Measurements from ENCODE around the gene AGK.
"Not testable (repeated sequence)": the region's sequence is repeated elsewhere in the genome, so short reads cannot be mapped to it uniquely, and the experiment has no call there.

Gene AGK

GRCh38 chr7:141587304-141587703, 36.1 kb downstream of the AGK start:
- DNase-seq (ENCODE audit: low read depth in 2 of 2), result no peak

- no peak for DNase-seq (ENCODE audit: low read depth in 2 of 2)
Measured at GRCh38 chr7:141588912-141589311, 37.7 kb downstream of the AGK start.

GRCh38 chr7:141590071-141590470, 38.9 kb downstream of the AGK start:
- DNase-seq (ENCODE audit: low read depth in 2 of 2), result no peak

- DNase-seq (ENCODE audit: low read depth in 2 of 2), result no peak
Measured at GRCh38 chr7:141590666-141591065, 39.5 kb downstream of the AGK start.

- DNase-seq (ENCODE audit: low read depth in 2 of 2), result no peak
Measured at GRCh38 chr7:141593134-141593533, 41.9 kb downstream of the AGK start.

GRCh38 chr7:141597966-141598365, 46.8 kb downstream of the AGK start:
- DNase-seq (ENCODE audit: low read depth in 2 of 2), result no peak

- DNase-seq (ENCODE audit: low read depth in 2 of 2), result no peak
Measured at GRCh38 chr7:141598408-141598807, 47.2 kb downstream of the AGK start.

GRCh38 chr7:141600168-141601006, 49.2 kb downstream of the AGK start:
- no peak for DNase-seq (ENCODE audit: low read depth in 2 of 2)

GRCh38 chr7:141609576-141609975, 58.4 kb downstream of the AGK start:
- no peak for DNase-seq (ENCODE audit: low read depth in 2 of 2)

- no peak for DNase-seq (ENCODE audit: low read depth in 2 of 2)
Measured at GRCh38 chr7:141610671-141611070, 59.5 kb downstream of the AGK start.

- DNase-seq (ENCODE audit: low read depth in 2 of 2), result no peak
Measured at GRCh38 chr7:141612861-141613260, 61.7 kb downstream of the AGK start.

- no peak for DNase-seq (ENCODE audit: low read depth in 2 of 2)
Measured at GRCh38 chr7:141617280-141617679, 66.1 kb downstream of the AGK start.

GRCh38 chr7:141619745-141620144, 68.5 kb downstream of the AGK start:
- no peak for DNase-seq (ENCODE audit: low read depth in 2 of 2)

GRCh38 chr7:141624763-141625162, 73.6 kb downstream of the AGK start:
- DNase-seq (ENCODE audit: low read depth in 2 of 2), result no peak

GRCh38 chr7:141630621-141631020, 79.4 kb downstream of the AGK start:
- DNase-seq (ENCODE audit: low read depth in 2 of 2), result no peak

- DNase-seq (ENCODE audit: low read depth in 2 of 2), result no peak
Measured at GRCh38 chr7:141631525-141631924, 80.3 kb downstream of the AGK start.

GRCh38 chr7:141634065-141634464, 82.9 kb downstream of the AGK start:
- no peak for DNase-seq (ENCODE audit: low read depth in 2 of 2)

GRCh38 chr7:141636053-141636452, 84.8 kb downstream of the AGK start:
- no peak for DNase-seq (ENCODE audit: low read depth in 2 of 2)

GRCh38 chr7:141640239-141640840, 89.1 kb downstream of the AGK start:
- no peak for DNase-seq (ENCODE audit: low read depth in 2 of 2)

GRCh38 chr7:141641876-141642275, 90.7 kb downstream of the AGK start:
- DNase-seq (ENCODE audit: low read depth in 2 of 2), result no peak

GRCh38 chr7:141645188-141645587, 94.0 kb downstream of the AGK start:
- no peak for DNase-seq (ENCODE audit: low read depth in 2 of 2)

- no peak for DNase-seq (ENCODE audit: low read depth in 2 of 2)
Measured at GRCh38 chr7:141646826-141647480, 95.7 kb downstream of the AGK start.

GRCh38 chr7:141647701-141648100, 96.5 kb downstream of the AGK start:
- DNase-seq (ENCODE audit: low read depth in 2 of 2), result not testable (repeated sequence)

Measured in stimulated activated CD8-positive, alpha-beta memory T cell treated with anti-CD3 and anti-CD28 coated beads, Interleukin-7, amount 100 ng/mL, for 1 hour (primary cell).